Panc1 (cell line): ENCODE data around the gene CD84. TPM values are rescaled to one million over a fixed set of nuclear protein-coding genes. Genes with fewer than 3 reads are reported as not detected.

ENCODE experiments used
- ATAC-seq: fragments of 200-7000 bp; cut with Tn5 transposase; 2 replicates; pipeline ENCODE4 v1.9.1; 2020; ENCODE audit warnings: mild to moderate bottlenecking, moderate library complexity
- BruUV-seq: library from RNA; stranded (reverse); fragments of 400-500 nt; replicated peaks from 2 replicates; lab custom pipeline; 2021; lab: Mats Ljungman, UMichigan
- CTCF ChIA-PET: fragments of 300-600 bp; sonication (Branson Sonifier 250); formaldehyde crosslinking; loops from one replicate; lab custom pipeline; 2022; ENCODE audit warnings: antibody characterized with exemption; lab: Charles Lee
- POLR2A ChIA-PET: fragments of 300-600 bp; sonication (Branson Sonifier 250); formaldehyde crosslinking; loops from one replicate; lab custom pipeline; 2022; ENCODE audit warnings: antibody characterized with exemption; lab: Charles Lee
- DNase-seq: peaks from one replicate; pipeline ENCODE4 v3.0.0-alpha.2; 2010; ENCODE audit warnings: low read depth, low spot score
- H3K27ac ChIP-seq: 2 replicates; pipeline ENCODE4 v1.5.1; 2011; ENCODE audit warnings: mild to moderate bottlenecking, low read length, inconsistent platforms
- H3K27me3 ChIP-seq: fragments of 200-500 bp; sonication (Bioruptor generic); 2 replicates; pipeline ENCODE4 v1.6.0; 2014; ENCODE audit warnings: low read length, inconsistent platforms; ENCODE audit not compliant: control insufficient read depth, insufficient read depth
- H3K36me3 ChIP-seq: fragments of 200-500 bp; sonication (Bioruptor generic); 2 replicates; pipeline ENCODE4 v1.5.1; 2014; ENCODE audit warnings: inconsistent platforms, mild to moderate bottlenecking, low read length, moderate library complexity; ENCODE audit not compliant: control insufficient read depth, insufficient read depth
- H3K4me1 ChIP-seq: 2 replicates; pipeline ENCODE4 v1.5.1; 2011; ENCODE audit warnings: inconsistent platforms, mild to moderate bottlenecking, low read length, moderate library complexity; ENCODE audit not compliant: control insufficient read depth, insufficient read depth
- H3K4me3 ChIP-seq, 2 experiments: 2 replicates each; pipeline ENCODE4 v1.5.1; 2011 to 2012; ENCODE audit warnings: low read depth in 2 of 2, low read length in 2 of 2, mild to moderate bottlenecking in 2 of 2, inconsistent platforms in 1 of 2, moderate library complexity in 1 of 2
- H3K9me3 ChIP-seq: fragments of 200-500 bp; sonication (Bioruptor generic); 2 replicates; pipeline ENCODE4 v1.5.1; 2014; ENCODE audit warnings: low read depth, mild to moderate bottlenecking, inconsistent platforms, low read length, moderate library complexity; ENCODE audit not compliant: control insufficient read depth, insufficient read depth
- CTCF ChIP-seq: fragments of 450-650 bp; IDR thresholded peaks from 2 replicates; pipeline ENCODE4 v1.5.1; 2017; ENCODE audit warnings: mild to moderate bottlenecking
- POLR2AphosphoS5 ChIP-seq: IDR thresholded peaks from 2 replicates; pipeline ENCODE4 v1.6.1; 2012; ENCODE audit warnings: mild to moderate bottlenecking, low read depth, low read length, moderate library complexity
- REST ChIP-seq, 2 experiments: IDR thresholded peaks; 2 replicates each; pipeline ENCODE4 v1.6.1; 2011 to 2012; ENCODE audit warnings: low read depth in 2 of 2, control low read depth in 1 of 2, low read length in 1 of 2, mild to moderate bottlenecking in 1 of 2, moderate library complexity in 1 of 2; ENCODE audit not compliant: insufficient read depth in 1 of 2
- SIN3A ChIP-seq: IDR thresholded peaks from 2 replicates; pipeline ENCODE4 v1.6.1; 2012; ENCODE audit warnings: low read depth, mild to moderate bottlenecking, low read length, moderate library complexity, borderline replicate concordance; ENCODE audit not compliant: insufficient read depth
- TCF7L2 ChIP-seq: IDR thresholded peaks from 2 replicates; pipeline ENCODE4 v1.6.1; 2011; ENCODE audit warnings: mild to moderate bottlenecking, low read depth, low read length, inconsistent platforms
- in situ Hi-C: cut with HindIII; loops from 2 replicates; pipeline ENCODE4 v1.10.0; 2016; ENCODE audit warnings: low sequenced_read_pairs, low pct_unique_long_range_greater_than_20kb
- intact Hi-C: fragments of 100-400 bp; cut with micrococcal nuclease; formaldehyde crosslinking; loops from one replicate; pipeline ENCODE4 v1.10.0; 2022; ENCODE audit not compliant: unreplicated experiment
- total RNA-seq: library from RNA; stranded (reverse); gene quantifications from one replicate; pipeline ENCODE4 v1.2.1, GENCODE V29; 2021; ENCODE audit not compliant: unreplicated experiment

The CD84 gene
- total RNA-seq, 1 experiment from 2014 or later = 0.26 TPM

DNA sequence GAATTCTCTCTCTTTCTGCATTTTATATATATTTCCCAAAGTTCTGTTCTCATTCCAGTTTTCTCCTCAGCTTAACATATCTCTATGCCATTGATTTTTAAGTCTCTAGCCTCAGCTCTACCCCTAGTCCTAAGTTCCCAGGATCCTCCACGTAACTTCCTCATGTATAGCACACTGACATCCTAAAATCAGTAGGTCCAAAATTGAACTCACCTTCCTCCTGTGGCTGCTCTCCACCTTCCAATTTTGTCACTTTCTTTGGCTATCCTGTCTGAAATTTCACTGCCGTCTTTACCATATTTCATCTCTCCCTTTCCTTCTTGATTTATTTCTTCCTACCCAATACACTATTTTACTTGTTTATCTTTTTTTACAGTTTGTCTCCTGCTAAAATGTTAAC, 57.7 kb downstream of the CD84 start:
- Histone ChIP-seq H3K36me3 (no peaks in the 10 kb centered on the region), H3K4me1 (no peaks in the 10 kb centered on the region; the same call in 1 of the 2 replicates), H3K27ac (no peak overlapping the region), H3K9me3 (no peaks in the 10 kb centered on the region), H3K27me3 (no peaks in the 10 kb centered on the region), H3K4me3 (no peak overlapping the region)
- ChIA-PET POLR2A (no interaction called here), CTCF (no interaction called here)
- in situ Hi-C loops = no loop called here
- no peak for TF ChIP-seq POLR2AphosphoS5
- no peak for TF ChIP-seq SIN3A
- no peak for TF ChIP-seq REST (IDR thresholded peaks at IDR 0.05; ENCODE audit: insufficient read depth in 1 of 2, low read depth in 2 of 2, low read length in 1 of 2)
- no peak for TF ChIP-seq TCF7L2
- TF ChIP-seq CTCF = no peak
- ATAC-seq (no peak), DNase-seq (no peak)
- intact Hi-C loops = no loop called here
- BruUV-seq = no TSS peak

DNA sequence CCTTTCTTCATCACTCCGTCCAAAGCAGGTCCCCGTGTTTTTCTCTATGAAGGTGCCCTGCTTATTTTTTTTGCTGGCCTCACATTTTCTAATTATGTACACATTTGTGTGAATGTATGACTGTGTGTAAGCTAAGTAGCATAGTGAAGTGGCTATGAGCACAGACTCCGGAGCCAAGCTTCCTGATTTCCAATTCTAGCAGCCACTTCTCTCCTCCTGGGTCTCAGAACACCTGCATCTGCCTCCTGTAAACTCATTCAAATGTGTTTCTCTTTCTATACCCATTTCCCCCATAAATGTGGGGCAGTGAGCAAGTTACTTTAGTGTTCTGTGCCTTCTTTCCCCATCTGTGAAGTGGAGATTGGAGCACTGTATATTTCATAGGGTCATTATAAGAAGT, 58.3 kb downstream of the CD84 start:
- Histone ChIP-seq H3K27me3 (no peaks in the 10 kb centered on the region), H3K9me3 (no peaks in the 10 kb centered on the region), H3K36me3 (no peaks in the 10 kb centered on the region), H3K27ac (no peak overlapping the region), H3K4me3 (no peak overlapping the region), H3K4me1 (no peaks in the 10 kb centered on the region; the same call in 1 of the 2 replicates)
- ATAC-seq = no peak
- intact Hi-C loops (no loop called here), in situ Hi-C loops (no loop called here)
- no TSS peak for BruUV-seq
- TF ChIP-seq TCF7L2 (no peak), REST (IDR thresholded peaks at IDR 0.05; ENCODE audit: insufficient read depth in 1 of 2, low read depth in 2 of 2, low read length in 1 of 2) (no peak)
- DNase-seq = no peak
- ChIA-PET POLR2A (no interaction called here), CTCF (no interaction called here)
